HG03095 (cell line): ENCODE measurements around the gene PFN3.

Experiments
- ATAC-seq: cut with Tn5 transposase; IDR thresholded peaks from one replicate; pipeline ENCODE4 v1.9.1; 2021; ENCODE audit warnings: moderate library complexity; ENCODE audit not compliant: unreplicated experiment

PFN3 gene

GRCh38 chr5:177399997-177400868 is at the start of gene PFN3:
Gene PFN3, minus strand, starts transcription at chr5:177400661. Its CDS starts 85 bp downstream, at chr5:177400576.
- no peak for ATAC-seq

- no peak for ATAC-seq
These were observed 48.9 kb upstream of the PFN3 start for GRCh38 chr5:177449140-177450061.

- no peak for ATAC-seq
These were observed 47.9 kb upstream of the PFN3 start for GRCh38 chr5:177448244-177448950.

GRCh38 chr5:177447611-177448243 is 47.3 kb upstream of the PFN3 start:
- ATAC-seq = no peak

GRCh38 chr5:177447066-177447610 is 46.7 kb upstream of the PFN3 start:
- peak; percentile 27 for ATAC-seq

- peak; percentile 46 for ATAC-seq
These were observed 46.0 kb upstream of the PFN3 start, which contains the start of gene PRR7 for GRCh38 chr5:177446200-177447065. Gene PRR7, plus strand, starts transcription at chr5:177446814. Its CDS starts 8,254 bp downstream, at chr5:177455068.

- no peak for ATAC-seq
These were observed 45.4 kb upstream of the PFN3 start for GRCh38 chr5:177445917-177446199.

GRCh38 chr5:177445052-177445916 is 44.8 kb upstream of the PFN3 start:
- no peak for ATAC-seq

- no peak for ATAC-seq
These were observed 43.9 kb upstream of the PFN3 start for GRCh38 chr5:177444106-177445051.

- ATAC-seq = no peak
These were observed 42.9 kb upstream of the PFN3 start for GRCh38 chr5:177443144-177443983.

- ATAC-seq = no peak
These were observed 41.8 kb upstream of the PFN3 start for GRCh38 chr5:177442066-177442826.

GRCh38 chr5:177440990-177441780 is 40.7 kb upstream of the PFN3 start:
- no peak for ATAC-seq

- ATAC-seq = no peak
These were observed 39.9 kb upstream of the PFN3 start for GRCh38 chr5:177440211-177440989.

GRCh38 chr5:177439518-177440053 is 39.1 kb upstream of the PFN3 start:
- no peak for ATAC-seq
